Neuron (in vitro differentiated cells): ENCODE results near the gene HOXA3.

ENCODE experiments used
- H2AFZ ChIP-seq: one replicate; pipeline ENCODE4 v1.6.1; 2013; ENCODE audit warnings: low read depth, mild to moderate bottlenecking, inconsistent platforms, low read length, moderate library complexity
- H3K27me3 ChIP-seq: one replicate; pipeline ENCODE4 v1.6.1; 2013; ENCODE audit warnings: low read length; ENCODE audit not compliant: insufficient read depth
- H3K36me3 ChIP-seq: one replicate; pipeline ENCODE4 v1.6.1; 2013; ENCODE audit warnings: low read length; ENCODE audit not compliant: insufficient read depth
- H3K4me1 ChIP-seq: one replicate; pipeline ENCODE4 v1.6.1; 2013; ENCODE audit warnings: low read length; ENCODE audit not compliant: insufficient read depth
- H3K4me3 ChIP-seq: 2 replicates; pipeline ENCODE4 v1.5.1; 2013; ENCODE audit warnings: mild to moderate bottlenecking, low read length, moderate library complexity
- H3K9me3 ChIP-seq: one replicate; pipeline ENCODE4 v1.6.1; 2013; ENCODE audit warnings: low read length

The HOXA3 gene

DNA sequence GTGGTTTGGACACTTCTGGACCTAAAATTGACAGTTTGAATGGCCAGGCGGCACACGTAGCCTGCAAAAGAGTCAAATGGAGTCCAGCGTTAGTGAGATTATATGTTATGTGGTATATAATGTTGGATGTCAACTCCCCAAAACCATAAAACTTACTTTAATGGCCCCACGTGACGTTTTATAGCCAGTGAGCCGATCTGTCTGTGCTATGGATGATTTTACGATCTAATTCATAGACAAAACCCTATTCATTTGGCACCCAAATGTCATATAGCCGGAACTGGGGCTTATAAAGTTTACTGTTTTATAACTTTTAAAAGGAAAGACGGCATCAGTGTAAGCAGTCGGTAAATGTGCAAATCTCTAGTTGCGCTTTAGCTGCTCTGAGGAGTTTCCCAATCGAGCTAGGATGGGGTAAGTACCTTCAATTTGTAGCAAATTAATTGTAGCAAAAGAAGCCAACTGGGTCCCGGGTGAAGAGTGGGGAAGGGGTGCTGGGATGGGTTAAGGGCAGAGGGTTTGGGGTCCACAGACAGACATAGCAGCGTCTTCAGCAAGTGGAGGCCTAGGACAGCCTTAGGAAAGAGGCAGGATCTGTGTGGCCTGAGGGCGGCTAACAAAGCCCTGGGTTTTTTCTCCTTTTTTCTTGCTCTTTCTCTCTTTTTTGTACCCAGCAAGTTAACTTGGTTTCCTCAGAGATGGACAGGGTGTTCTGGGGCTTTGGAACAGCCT, 12.1 kb downstream of the HOXA3 start:
- H3K9me3 ChIP-seq: peaks cover 3% of the 10 kb centered on the region
- H3K4me3 ChIP-seq: no peak overlapping the region
- H3K36me3 ChIP-seq: no peaks in the 10 kb centered on the region
- peaks cover 100% of the 10 kb centered on the region for H3K27me3 ChIP-seq
- H2AFZ ChIP-seq: peak overlapping the region; percentile 56
- H3K4me1 ChIP-seq: peaks cover 13% of the 10 kb centered on the region

DNA sequence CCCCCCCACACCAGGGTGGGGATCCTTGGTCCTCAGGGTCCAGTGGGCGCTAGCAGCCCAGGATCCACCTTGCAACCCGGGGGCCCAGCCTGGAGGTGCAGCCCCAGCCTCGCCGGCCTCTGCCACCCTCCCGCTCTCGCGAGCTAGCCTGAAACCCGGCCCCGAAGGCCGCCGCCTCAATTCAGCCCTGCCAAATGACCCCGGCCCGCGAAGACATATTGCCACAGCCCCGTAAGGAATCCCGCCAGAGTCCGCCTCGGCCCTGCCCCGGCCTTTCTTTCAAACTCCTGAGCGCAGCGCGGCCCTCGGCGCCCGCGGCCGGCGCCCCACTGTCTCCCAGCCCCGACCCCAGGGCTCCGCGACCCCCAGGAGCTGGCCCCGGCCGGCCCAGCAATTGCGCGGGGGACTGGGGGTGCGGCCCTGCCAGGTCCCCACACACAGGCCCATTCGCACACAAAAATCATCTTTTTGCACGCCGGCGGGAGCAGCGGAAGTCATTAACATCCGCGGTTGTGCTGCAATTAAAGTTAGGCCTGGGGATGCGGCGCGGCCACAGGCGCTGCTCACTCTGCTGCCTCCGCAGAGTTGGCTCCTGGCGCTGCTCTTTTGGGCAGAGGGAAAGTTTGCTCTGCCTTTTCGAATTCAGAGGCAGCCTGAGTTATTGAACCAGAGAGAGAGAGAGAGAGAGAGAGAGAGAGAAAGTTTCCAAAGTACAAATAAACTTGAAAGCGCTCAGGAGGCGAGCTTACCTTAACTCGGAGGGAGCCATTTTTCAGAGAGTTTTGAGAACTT, 12.9 kb downstream of the HOXA3 start:
- Histone ChIP-seq H2AFZ (peak overlapping the region; percentile 56), H3K4me3 (peak overlapping the region; percentile 24), H3K27me3 (peaks cover 100% of the 10 kb centered on the region), H3K9me3 (peaks cover 3% of the 10 kb centered on the region), H3K4me1 (peaks cover 13% of the 10 kb centered on the region), H3K36me3 (no peaks in the 10 kb centered on the region)

DNA sequence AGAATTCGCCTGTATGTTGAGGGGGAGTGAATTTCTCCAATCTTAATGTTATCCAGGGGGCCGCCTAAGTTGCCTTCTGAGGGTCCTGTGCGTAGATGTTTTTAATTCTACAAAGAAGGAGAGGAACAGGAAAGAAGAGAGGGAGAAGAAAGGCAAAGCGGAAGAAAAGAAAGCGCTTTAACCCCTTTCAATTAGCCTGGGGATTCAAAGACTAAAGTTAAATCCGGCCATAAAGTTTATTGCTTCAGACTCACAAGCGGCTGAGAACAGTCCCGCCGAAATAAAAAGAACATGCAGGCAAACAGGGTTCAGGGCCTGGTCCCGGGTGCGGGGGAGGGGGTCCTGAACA, 13.4 kb downstream of the HOXA3 start:
- peaks cover 100% of the 10 kb centered on the region for H3K27me3 ChIP-seq
- no peak overlapping the region for H3K4me3 ChIP-seq
- H3K36me3 ChIP-seq: no peaks in the 10 kb centered on the region
- no peak overlapping the region for H2AFZ ChIP-seq
- peaks cover 13% of the 10 kb centered on the region for H3K4me1 ChIP-seq
- H3K9me3 ChIP-seq: peaks cover 3% of the 10 kb centered on the region

DNA sequence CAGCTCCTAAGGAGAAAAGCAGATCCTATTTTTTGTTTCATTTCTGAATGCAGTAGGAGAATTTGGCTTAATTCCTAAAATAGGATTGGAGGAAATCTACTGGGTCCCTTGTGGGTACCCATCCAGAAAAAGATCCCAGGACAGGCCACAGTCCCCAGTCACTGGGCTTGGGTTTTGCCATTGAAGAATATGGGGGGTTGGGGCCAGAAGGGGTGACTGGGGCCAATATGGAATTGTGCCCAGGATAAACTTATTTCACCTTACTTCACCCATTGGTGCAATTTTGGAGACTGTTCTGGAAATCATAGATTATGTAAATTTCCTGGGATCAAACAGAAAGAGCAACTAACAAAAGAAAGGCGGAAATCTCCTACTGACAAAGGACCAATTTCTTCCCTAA, 13.9 kb downstream of the HOXA3 start:
- Histone ChIP-seq H3K36me3 (no peaks in the 10 kb centered on the region), H2AFZ (no peak overlapping the region), H3K9me3 (peaks cover 3% of the 10 kb centered on the region), H3K4me1 (peaks cover 12% of the 10 kb centered on the region), H3K27me3 (peaks cover 100% of the 10 kb centered on the region), H3K4me3 (no peak overlapping the region)

DNA sequence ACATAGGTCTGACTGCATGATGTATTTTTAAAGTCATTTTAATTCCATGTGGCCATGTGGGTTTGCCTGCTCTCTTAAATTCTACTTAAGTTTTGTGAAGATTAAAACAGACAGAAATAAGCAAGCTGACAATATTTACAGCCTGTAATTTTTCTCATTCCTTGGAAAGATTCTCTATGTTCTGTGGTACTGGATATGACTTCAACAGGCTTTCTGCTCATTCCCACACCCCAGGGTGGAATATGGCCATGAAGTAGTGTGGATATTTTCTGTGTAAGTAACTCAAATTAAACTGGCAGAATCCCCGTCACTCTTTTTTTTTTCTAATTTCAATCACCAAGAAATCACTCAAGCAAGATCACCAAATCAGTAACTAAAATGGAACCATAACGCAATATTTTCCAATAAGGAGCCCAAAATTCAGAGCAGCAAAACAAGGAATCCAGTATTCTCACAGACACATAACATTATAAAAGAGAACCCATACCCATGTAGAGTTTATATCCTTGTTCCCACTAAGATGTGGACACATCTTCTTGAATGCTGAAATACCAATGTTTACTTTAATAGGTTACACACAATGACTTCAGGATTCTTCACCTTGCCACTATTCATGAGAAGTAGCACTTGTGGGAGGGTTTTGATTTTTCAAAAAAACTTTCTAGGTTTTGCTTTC, 14.6 kb downstream of the HOXA3 start:
- peaks cover 3% of the 10 kb centered on the region for H3K9me3 ChIP-seq
- peaks cover 100% of the 10 kb centered on the region for H3K27me3 ChIP-seq
- H3K4me1 ChIP-seq: peaks cover 5% of the 10 kb centered on the region
- no peak overlapping the region for H3K4me3 ChIP-seq
- H2AFZ ChIP-seq: no peak overlapping the region
- H3K36me3 ChIP-seq: no peaks in the 10 kb centered on the region

DNA sequence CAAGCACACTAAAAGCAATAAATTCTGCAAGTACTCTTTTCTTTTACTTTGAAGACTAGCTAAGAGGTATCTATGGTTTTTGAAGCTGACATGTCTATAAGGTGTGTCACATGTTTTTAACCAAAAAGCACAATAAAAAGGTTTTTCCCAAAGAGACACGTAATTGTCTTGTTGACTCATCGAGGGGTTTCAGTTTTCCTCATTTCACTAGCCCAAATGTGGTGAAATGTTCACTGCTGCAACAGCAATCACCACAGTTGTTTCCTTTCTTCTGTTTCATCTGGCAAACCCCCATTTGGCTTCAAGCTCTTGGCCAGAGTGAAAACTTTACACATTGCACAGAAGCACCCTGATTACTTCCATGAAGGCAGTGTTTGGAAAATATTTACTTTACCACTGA, 18.0 kb downstream of the HOXA3 start:
- Histone ChIP-seq H3K4me1 (no peaks in the 10 kb centered on the region), H3K27me3 (peaks cover 95% of the 10 kb centered on the region), H3K4me3 (no peak overlapping the region), H2AFZ (no peak overlapping the region), H3K9me3 (peaks cover 1% of the 10 kb centered on the region), H3K36me3 (no peaks in the 10 kb centered on the region)

DNA sequence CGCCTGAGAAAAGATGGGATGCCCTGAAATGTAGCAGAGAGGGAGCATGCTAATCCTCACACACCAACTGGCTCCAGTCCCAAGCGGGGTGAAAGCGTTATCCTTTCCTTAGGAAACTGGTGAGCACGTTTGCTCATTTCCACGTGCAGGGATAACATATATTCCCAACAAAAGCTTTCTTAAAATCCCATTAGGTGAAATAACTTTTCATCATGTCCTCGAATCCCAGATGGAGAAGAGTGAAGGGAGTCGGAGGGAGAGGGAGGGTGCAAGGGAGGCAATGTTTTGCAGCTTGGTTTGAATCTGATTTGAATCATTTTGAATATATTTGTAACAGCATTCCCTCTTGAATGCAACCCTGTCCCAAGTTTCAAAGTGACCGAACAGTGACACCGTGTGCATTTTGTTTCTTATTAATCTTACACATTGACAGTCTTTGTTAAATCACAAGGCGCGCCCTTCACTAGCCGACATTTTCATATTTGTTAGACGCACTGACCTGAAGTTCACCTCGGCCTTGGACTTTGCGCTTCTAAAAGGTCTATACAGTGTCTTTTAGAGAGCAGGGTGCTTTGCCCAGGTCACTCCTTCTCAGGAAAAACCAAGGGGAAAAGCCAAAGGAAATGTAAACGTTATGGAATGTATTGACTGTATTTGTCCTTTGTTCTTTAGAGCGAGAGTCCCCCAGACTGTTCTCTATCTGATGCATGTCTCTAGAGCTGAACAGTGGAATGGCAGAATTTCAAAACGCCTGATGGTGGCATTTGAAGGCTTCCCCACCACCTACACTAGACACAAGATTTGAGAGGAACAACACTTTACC, 18.8 kb downstream of the HOXA3 start:
- peaks cover 4% of the 10 kb centered on the region for H3K9me3 ChIP-seq
- no peak overlapping the region for H2AFZ ChIP-seq
- H3K4me1 ChIP-seq: no peaks in the 10 kb centered on the region
- peaks cover 95% of the 10 kb centered on the region for H3K27me3 ChIP-seq
- no peaks in the 10 kb centered on the region for H3K36me3 ChIP-seq
- no peak overlapping the region for H3K4me3 ChIP-seq

DNA sequence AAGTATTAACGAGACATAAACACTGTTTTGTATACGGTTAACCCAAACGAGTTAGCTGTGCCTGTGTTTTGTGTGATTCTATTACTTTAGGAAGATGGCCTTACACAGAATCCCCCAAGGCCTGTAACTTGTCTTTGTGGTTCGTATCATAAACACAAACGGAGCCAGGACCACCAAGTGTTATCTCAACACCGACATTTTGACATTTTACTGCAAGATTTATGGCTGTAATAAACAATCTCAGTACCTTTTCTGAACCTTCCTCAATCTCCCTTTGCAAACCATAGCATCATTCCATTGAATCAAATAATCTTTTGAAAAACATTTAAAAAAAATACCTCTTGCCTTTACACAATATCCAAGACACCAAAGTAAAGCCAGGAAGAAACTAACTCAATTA, 19.4 kb downstream of the HOXA3 start:
- Histone ChIP-seq H2AFZ (no peak overlapping the region), H3K4me3 (no peak overlapping the region), H3K9me3 (peaks cover 4% of the 10 kb centered on the region), H3K36me3 (no peaks in the 10 kb centered on the region), H3K4me1 (no peaks in the 10 kb centered on the region), H3K27me3 (peaks cover 95% of the 10 kb centered on the region)

DNA sequence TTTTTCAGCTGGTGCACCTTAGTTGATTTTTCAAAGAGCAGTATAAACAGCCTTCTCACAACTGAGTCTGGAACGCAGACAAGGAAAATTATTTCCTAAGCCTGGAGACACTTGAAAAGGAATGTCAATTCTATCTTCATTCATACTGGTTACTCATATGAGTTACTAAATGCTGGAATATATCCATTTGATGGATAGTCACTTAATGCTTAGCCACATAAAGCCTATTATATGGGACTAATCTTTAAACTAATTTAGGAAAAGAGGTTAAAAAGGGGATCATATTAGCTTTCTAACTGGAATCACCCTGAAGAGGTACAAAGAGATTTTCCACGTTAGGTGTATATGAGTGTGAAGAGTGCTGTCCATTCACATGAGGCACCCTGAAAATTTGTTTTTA, 20.2 kb downstream of the HOXA3 start:
- peaks cover 4% of the 10 kb centered on the region for H3K9me3 ChIP-seq
- H3K27me3 ChIP-seq: peaks cover 95% of the 10 kb centered on the region
- no peaks in the 10 kb centered on the region for H3K4me1 ChIP-seq
- no peaks in the 10 kb centered on the region for H3K36me3 ChIP-seq
- no peak overlapping the region for H3K4me3 ChIP-seq
- H2AFZ ChIP-seq: no peak overlapping the region

DNA sequence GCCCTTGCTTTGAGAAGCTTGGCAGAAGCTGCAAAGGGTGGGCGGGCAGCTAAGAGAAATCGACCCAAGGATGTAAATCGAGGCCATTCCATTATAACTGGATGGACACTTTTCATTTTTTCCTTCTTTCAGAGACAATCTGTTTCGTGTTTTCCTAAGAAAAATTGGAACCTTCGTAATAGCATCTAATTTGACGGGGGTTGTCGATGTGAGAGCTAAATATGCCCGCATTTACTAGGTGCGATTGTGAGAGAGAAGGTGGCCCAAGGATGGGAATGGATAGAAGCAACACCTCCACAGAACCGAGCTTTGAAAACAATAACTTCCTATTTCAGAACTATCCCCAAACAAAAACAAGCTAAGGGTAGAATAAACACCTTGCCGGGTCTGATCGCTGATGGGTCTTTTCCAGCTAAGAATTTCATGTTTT, 21.0 kb downstream of the HOXA3 start:
- no peaks in the 10 kb centered on the region for H3K4me1 ChIP-seq

DNA sequence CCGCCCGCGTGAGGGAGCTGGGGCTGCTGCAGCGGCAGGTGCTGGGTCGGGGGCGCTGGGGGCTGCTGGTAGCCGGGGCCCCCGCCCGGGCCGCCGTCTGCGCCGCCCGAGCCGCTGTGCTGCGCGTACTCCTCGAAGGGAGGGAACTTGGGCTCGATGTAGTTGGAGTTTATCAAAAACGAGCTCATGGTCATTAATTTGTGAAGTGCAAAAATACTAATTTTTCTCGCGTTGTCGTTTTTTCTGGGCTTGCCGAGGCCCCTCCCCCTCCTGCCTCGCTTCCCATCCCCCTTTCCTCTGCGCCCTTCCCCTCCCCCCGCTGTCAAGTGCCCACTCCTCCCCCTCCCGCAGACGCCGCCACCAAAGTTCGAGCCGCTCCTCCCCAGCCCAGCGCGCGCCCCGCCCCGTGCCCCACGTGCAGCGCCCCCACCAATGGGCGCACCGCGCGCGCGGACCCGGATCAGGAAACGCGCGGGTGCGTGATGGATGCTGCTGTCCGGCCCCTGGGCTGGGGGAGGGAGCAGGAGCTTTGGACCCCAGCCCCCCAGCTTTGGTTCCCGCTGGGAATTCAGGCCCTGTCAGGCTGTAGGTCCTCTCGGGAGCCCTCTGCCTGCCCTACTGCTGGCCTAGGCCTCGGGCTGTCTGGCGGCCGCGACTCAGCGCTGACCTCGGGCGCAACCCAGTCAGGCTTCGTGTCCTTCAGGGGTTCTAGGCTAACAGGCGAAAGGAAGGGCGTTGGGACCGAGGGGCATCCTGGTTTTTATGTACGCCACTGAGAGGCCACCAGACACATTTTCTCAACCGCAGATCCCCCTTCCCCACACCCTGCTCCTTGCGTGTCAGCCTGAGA, 21.6 kb downstream of the HOXA3 start, which contains the start of gene HOXA4:
Gene HOXA4 (minus strand): TSS at position 218 of the 850 bp plus-strand sequence. CDS start 24 bp downstream, at position 194.
- H3K4me3 ChIP-seq: peak within 1 kb of the TSS; percentile 51
- no peaks in the 10 kb centered on the region for H3K36me3 ChIP-seq
- H2AFZ ChIP-seq: peak within 1 kb of the TSS; percentile 42
- H3K4me1 ChIP-seq: no peaks in the 10 kb centered on the region
- H3K27me3 ChIP-seq: peaks cover 95% of the 10 kb centered on the region
- H3K9me3 ChIP-seq: peaks cover 4% of the 10 kb centered on the region

More for the DNA sequence above, 21.0 kb downstream of the HOXA3 start:
- Histone ChIP-seq H3K4me3 (peak overlapping the region; percentile 51), H2AFZ (peak overlapping the region; percentile 42), H3K9me3 (peaks cover 4% of the 10 kb centered on the region), H3K36me3 (no peaks in the 10 kb centered on the region), H3K27me3 (peaks cover 95% of the 10 kb centered on the region)
